Glomerular visceral epithelial cell (primary cell): Measurements from ENCODE around the gene CEBPZOS.
"Not testable (repeated sequence)": the region's sequence is repeated elsewhere in the genome, so short reads cannot be mapped to it uniquely, and the experiment has no call there.

Source experiments
- DNase-seq: peaks from one replicate; pipeline ENCODE4 v3.0.0-alpha.2; 2016; ENCODE audit errors: extremely low spot score

Gene CEBPZOS

GRCh38 chr2:37191253-37191652, 5.0 kb upstream of the CEBPZOS start:
- DNase-seq = no peak

GRCh38 chr2:37191747-37192146, 4.5 kb upstream of the CEBPZOS start:
- DNase-seq = no peak

- DNase-seq = no peak
Measured at GRCh38 chr2:37192551-37192950, 3.7 kb upstream of the CEBPZOS start.

- not testable (repeated sequence) for DNase-seq
Measured at GRCh38 chr2:37195862-37196319, 405 bp upstream of the CEBPZOS start.

- no peak for DNase-seq
Measured at GRCh38 chr2:37198681-37199065, 2.4 kb downstream of the CEBPZOS start.

GRCh38 chr2:37201208-37201607, 4.9 kb downstream of the CEBPZOS start:
- DNase-seq = no peak

GRCh38 chr2:37201766-37202165, 5.5 kb downstream of the CEBPZOS start:
- DNase-seq = peak; percentile 1

- no peak for DNase-seq
Measured at GRCh38 chr2:37203708-37204107, 7.4 kb downstream of the CEBPZOS start.

GRCh38 chr2:37205071-37205661, 8.9 kb downstream of the CEBPZOS start:
- not testable (repeated sequence) for DNase-seq

- DNase-seq = no peak
Measured at GRCh38 chr2:37205689-37206341, 9.5 kb downstream of the CEBPZOS start.

GRCh38 chr2:37206760-37207159, 10.5 kb downstream of the CEBPZOS start:
- DNase-seq = not testable (repeated sequence)

GRCh38 chr2:37211212-37211611, 14.9 kb downstream of the CEBPZOS start:
- DNase-seq = no peak

- DNase-seq = no peak
Measured at GRCh38 chr2:37211939-37212338, 15.6 kb downstream of the CEBPZOS start.

- no peak for DNase-seq
Measured at GRCh38 chr2:37215250-37215649, 19.0 kb downstream of the CEBPZOS start.

GRCh38 chr2:37219046-37219445, 22.8 kb downstream of the CEBPZOS start:
- DNase-seq = no peak

- no peak for DNase-seq
Measured at GRCh38 chr2:37223131-37223530, 26.8 kb downstream of the CEBPZOS start.

GRCh38 chr2:37224063-37224462, 27.8 kb downstream of the CEBPZOS start:
- DNase-seq = no peak

GRCh38 chr2:37225129-37225528, 28.8 kb downstream of the CEBPZOS start:
- DNase-seq = not testable (repeated sequence)

GRCh38 chr2:37226863-37227262, 30.6 kb downstream of the CEBPZOS start:
- no peak for DNase-seq

GRCh38 chr2:37228788-37229187, 32.5 kb downstream of the CEBPZOS start:
- no peak for DNase-seq

- no peak for DNase-seq
Measured at GRCh38 chr2:37230581-37230980, 34.3 kb downstream of the CEBPZOS start.

- peak; percentile 86 for DNase-seq
Measured at GRCh38 chr2:37231241-37232130, 35.2 kb downstream of the CEBPZOS start, which contains the start of the genes CEBPZ and NDUFAF7. TSS of gene CEBPZ (minus strand) at chr2:37231596. CDS start at chr2:37231567, 29 bp downstream. TSS of gene NDUFAF7 (plus strand) at chr2:37231658. CDS start at chr2:37231706, 48 bp downstream.
